GM12878 (cell line): ENCODE results near the gene SIN3B. TPM values are rescaled to one million over a fixed set of nuclear protein-coding genes. Genes with fewer than 3 reads are reported as not detected.
A peak's percentile ranks its signal among the peaks of the same experiment; 100 is the strongest.

Experiments used
- ATAC-seq: fragments of 200-7000 bp; cut with Tn5 transposase; 3 replicates; pipeline ENCODE4 v1.9.1; 2020; ENCODE audit warnings: mild to moderate bottlenecking, moderate library complexity
- BruUV-seq: library from RNA; stranded (reverse); fragments of 400-500 nt; replicated peaks from 2 replicates; lab custom pipeline; 2021; lab: Mats Ljungman, UMichigan
- CTCF ChIA-PET: fragments of 300-600 bp; sonication (Branson Sonifier 250); formaldehyde crosslinking; extraction: SDS; loops from one replicate; lab custom pipeline; 2021; ENCODE audit warnings: inconsistent platforms; lab: Yijun Ruan, JAX
- POLR2A ChIA-PET: fragments of 350-600 bp; formaldehyde crosslinking; extraction: SDS; loops from one replicate; lab custom pipeline; 2021; ENCODE audit warnings: inconsistent platforms; lab: Charles Lee
- RAD21 ChIA-PET: fragments of 300-600 bp; sonication (Branson Sonifier 250); formaldehyde crosslinking; loops from one replicate; lab custom pipeline; 2023; ENCODE audit warnings: antibody characterized with exemption; ENCODE audit not compliant: unreplicated experiment; lab: Charles Lee
- SMC1A ChIA-PET: fragments of 300-600 bp; sonication (Branson Sonifier 250); formaldehyde crosslinking; loops from one replicate; lab custom pipeline; 2023; ENCODE audit not compliant: unreplicated experiment, uncharacterized antibody; lab: Charles Lee
- DNase-seq: peaks from one replicate; pipeline ENCODE4 v3.0.0-alpha.2; 2011; ENCODE audit warnings: low read depth, low spot score
- FAIRE-seq: peaks from 3 replicates; lab custom pipeline; 2011; peaks lifted over from hg19 to GRCh38; lab: Jason Lieb, UNC
- H2AFZ ChIP-seq: 2 replicates; pipeline ENCODE4 v1.6.0; 2011; ENCODE audit warnings: low read depth, low read length, control low read depth; ENCODE audit not compliant: control insufficient read depth
- H3K27ac ChIP-seq: 2 replicates; pipeline ENCODE4 v1.5.1; 2011; ENCODE audit warnings: control low read depth; ENCODE audit not compliant: control insufficient read depth, insufficient read depth
- H3K27me3 ChIP-seq, 2 experiments: replicated peaks in 1 of 2; 2 replicates each; pipeline versions ENCODE4 v1.6.0 to v1.6.1; 2011; ENCODE audit warnings: low read length in 1 of 2; ENCODE audit not compliant: control insufficient read depth in 2 of 2, insufficient read depth in 2 of 2
- H3K36me3 ChIP-seq, 2 experiments: 2 replicates each; pipeline ENCODE4 v1.5.1; 2011; ENCODE audit warnings: low read length in 1 of 2; ENCODE audit not compliant: control insufficient read depth in 2 of 2, insufficient read depth in 2 of 2
- H3K4me1 ChIP-seq: 2 replicates; pipeline ENCODE4 v1.6.1; 2011; ENCODE audit warnings: mild to moderate bottlenecking, low read length, moderate library complexity, mixed read lengths; ENCODE audit not compliant: control insufficient read depth, insufficient read depth
- H3K4me2 ChIP-seq: 2 replicates; pipeline ENCODE4 v1.6.0; 2011; ENCODE audit warnings: control low read depth; ENCODE audit not compliant: control insufficient read depth, insufficient read depth
- H3K4me3 ChIP-seq: fragments of 200-600 bp; sonication (generic); 2 replicates; pipeline ENCODE4 v1.5.1; 2016
- H3K79me2 ChIP-seq: 2 replicates; pipeline ENCODE4 v1.6.0; 2011; ENCODE audit warnings: low read length; ENCODE audit not compliant: control insufficient read depth, insufficient read depth
- H3K9ac ChIP-seq: 2 replicates; pipeline ENCODE4 v1.8.0; 2011; ENCODE audit warnings: low read length, control low read depth, mixed read lengths; ENCODE audit not compliant: control insufficient read depth, insufficient read depth
- H3K9me3 ChIP-seq: replicated peaks from 3 replicates; pipeline ENCODE4 v1.5.1; 2011; ENCODE audit warnings: mild to moderate bottlenecking, low read length; ENCODE audit not compliant: control insufficient read depth, insufficient read depth
- H4K20me1 ChIP-seq: 2 replicates; pipeline ENCODE4 v1.6.0; 2011; ENCODE audit not compliant: control insufficient read depth, insufficient read depth
- ASH2L ChIP-seq: fragments of 300-600, 200-600 bp; sonication (generic); IDR thresholded peaks from 2 replicates; pipeline ENCODE4 v1.6.1; 2017; ENCODE audit warnings: low read depth, mild to moderate bottlenecking, borderline replicate concordance
- ZNF687 ChIP-seq: fragments of 450-650 bp; IDR thresholded peaks from 2 replicates; pipeline ENCODE4 v1.6.1; 2017; ENCODE audit warnings: mild to moderate bottlenecking, moderate library complexity
- WGBS: methylation state at CpG from one replicate; pipeline ENCODE4 v1.1.6; 2016; ENCODE audit warnings: low lambda C conversion rate; ENCODE audit not compliant: insufficient replicate concordance, insufficient coverage; ENCODE audit errors: missing lambda C conversion rate; 5-methylcytosine and 5-hydroxymethylcytosine counted together
- in situ Hi-C: fragments of 300-500 bp; cut with MboI; formaldehyde crosslinking; loops from 9 replicates; pipeline ENCODE4 v1.14.3; 2018; ENCODE audit warnings: mixed read lengths
- intact Hi-C: fragments of 100-400 bp; cut with micrococcal nuclease; formaldehyde crosslinking; loops from one replicate; pipeline ENCODE4 v1.14.2; 2022; ENCODE audit not compliant: unreplicated experiment
- polyA plus RNA-seq, 11 experiments: library from polyadenylated mRNA; depleted of rRNA in 4 of 11; unstranded in 6 of 11; stranded (reverse) in 5 of 11; fragments of >200 nt; fragmentation: Nextera tagmentation in 4 of 11; fragmentation: Illumina TruSeq in 1 of 11; extraction: Ambion mirVana in 4 of 11; extraction: Trizol in 1 of 11; gene quantifications; 1 replicate in 1 of 11; 2 replicates in 10 of 11; pipeline versions ENCODE4 v1.2.1 to v1.2.3, GENCODE V29; 2011 to 2016; ENCODE audit warnings: inconsistent platforms in 2 of 11, missing spikeins in 2 of 11, low read depth in 1 of 11
- total RNA-seq, 4 experiments: library from RNA; depleted of rRNA in 3 of 4; stranded (reverse); fragments of >200 nt in 3 of 4; fragmentation: Illumina TruSeq in 1 of 4; extraction: Trizol in 1 of 4; gene quantifications; 2 replicates each; pipeline versions ENCODE4 v1.2.1 to v1.2.3, GENCODE V29; 2013 to 2021

SIN3B gene
- total and polyA plus RNA-seq, 10 of the 15 experiments (the other 5 are each of a cell fraction or from before 2014, with no cell fraction given), result 0.68 to 34.5 (median 15.8) TPM

GRCh38 chr19:16893686-16893989 lies 64.4 kb downstream of the SIN3B start:
- peak; percentile 69 for TF ChIP-seq ZNF687
- TF ChIP-seq ASH2L, result no peak
- POLR2A ChIA-PET, result interaction anchor here (0.5 kb wide), 1 partner anchor 325 kb away, joined by 3 read pairs; no protein-coding TSS in a partner anchor
- in situ Hi-C loops, result no loop called here
- Histone ChIP-seq H3K27ac (no peak overlapping the region), H3K4me1 (peaks cover 34% of the 10 kb centered on the region), H4K20me1 (no peaks in the 10 kb centered on the region), H3K9me3 (no peaks in the 10 kb centered on the region; the same call in 2 of the 3 replicates), H3K79me2 (no peaks in the 10 kb centered on the region), H3K36me3 (no peaks in the 10 kb centered on the region), H2AFZ (peak overlapping the region; percentile 35), H3K9ac (no peak overlapping the region), H3K27me3 (no peaks in the 10 kb centered on the region), H3K4me3 (no peak overlapping the region), H3K4me2 (peak overlapping the region; percentile 28; the same call in 1 of the 2 replicates)
- ATAC-seq (no peak), FAIRE-seq (no peak), DNase-seq (no peak)
- no TSS peak for BruUV-seq
- RAD21 ChIA-PET, result no interaction called here
- SMC1A ChIA-PET, result no interaction called here
- intact Hi-C loops, result loop anchor here (10.0 kb wide), 1 partner anchor 411 kb away; the partner anchor contains the start of genes ABHD8, DDA1 and MRPL34
- 5% methylated on average over 13 of the region's 14 CpGs for WGBS
- CTCF ChIA-PET, result no interaction called here
